Panc1 (cell line): ENCODE data around the gene FOXB2. TPM values are rescaled to one million over a fixed set of nuclear protein-coding genes. Genes with fewer than 3 reads are reported as not detected.

Experiments used
- ATAC-seq: fragments of 200-7000 bp; cut with Tn5 transposase; 2 replicates; pipeline ENCODE4 v1.9.1; 2020; ENCODE audit warnings: mild to moderate bottlenecking, moderate library complexity
- BruUV-seq: library from RNA; stranded (reverse); fragments of 400-500 nt; replicated peaks from 2 replicates; lab custom pipeline; 2021; lab: Mats Ljungman, UMichigan
- CTCF ChIA-PET: fragments of 300-600 bp; sonication (Branson Sonifier 250); formaldehyde crosslinking; loops from one replicate; lab custom pipeline; 2022; ENCODE audit warnings: antibody characterized with exemption; lab: Charles Lee
- POLR2A ChIA-PET: fragments of 300-600 bp; sonication (Branson Sonifier 250); formaldehyde crosslinking; loops from one replicate; lab custom pipeline; 2022; ENCODE audit warnings: antibody characterized with exemption; lab: Charles Lee
- DNase-seq: peaks from one replicate; pipeline ENCODE4 v3.0.0-alpha.2; 2010; ENCODE audit warnings: low read depth, low spot score
- H3K27ac ChIP-seq: 2 replicates; pipeline ENCODE4 v1.5.1; 2011; ENCODE audit warnings: mild to moderate bottlenecking, low read length, inconsistent platforms
- H3K27me3 ChIP-seq: fragments of 200-500 bp; sonication (Bioruptor generic); 2 replicates; pipeline ENCODE4 v1.6.0; 2014; ENCODE audit warnings: low read length, inconsistent platforms; ENCODE audit not compliant: control insufficient read depth, insufficient read depth
- H3K36me3 ChIP-seq: fragments of 200-500 bp; sonication (Bioruptor generic); 2 replicates; pipeline ENCODE4 v1.5.1; 2014; ENCODE audit warnings: inconsistent platforms, mild to moderate bottlenecking, low read length, moderate library complexity; ENCODE audit not compliant: control insufficient read depth, insufficient read depth
- H3K4me1 ChIP-seq: 2 replicates; pipeline ENCODE4 v1.5.1; 2011; ENCODE audit warnings: inconsistent platforms, mild to moderate bottlenecking, low read length, moderate library complexity; ENCODE audit not compliant: control insufficient read depth, insufficient read depth
- H3K4me3 ChIP-seq, 2 experiments: 2 replicates each; pipeline ENCODE4 v1.5.1; 2011 to 2012; ENCODE audit warnings: low read depth in 2 of 2, low read length in 2 of 2, mild to moderate bottlenecking in 2 of 2, inconsistent platforms in 1 of 2, moderate library complexity in 1 of 2
- H3K9me3 ChIP-seq: fragments of 200-500 bp; sonication (Bioruptor generic); 2 replicates; pipeline ENCODE4 v1.5.1; 2014; ENCODE audit warnings: low read depth, mild to moderate bottlenecking, inconsistent platforms, low read length, moderate library complexity; ENCODE audit not compliant: control insufficient read depth, insufficient read depth
- CTCF ChIP-seq: fragments of 450-650 bp; IDR thresholded peaks from 2 replicates; pipeline ENCODE4 v1.5.1; 2017; ENCODE audit warnings: mild to moderate bottlenecking
- POLR2AphosphoS5 ChIP-seq: IDR thresholded peaks from 2 replicates; pipeline ENCODE4 v1.6.1; 2012; ENCODE audit warnings: mild to moderate bottlenecking, low read depth, low read length, moderate library complexity
- REST ChIP-seq, 2 experiments: IDR thresholded peaks; 2 replicates each; pipeline ENCODE4 v1.6.1; 2011 to 2012; ENCODE audit warnings: low read depth in 2 of 2, control low read depth in 1 of 2, low read length in 1 of 2, mild to moderate bottlenecking in 1 of 2, moderate library complexity in 1 of 2; ENCODE audit not compliant: insufficient read depth in 1 of 2
- SIN3A ChIP-seq: IDR thresholded peaks from 2 replicates; pipeline ENCODE4 v1.6.1; 2012; ENCODE audit warnings: low read depth, mild to moderate bottlenecking, low read length, moderate library complexity, borderline replicate concordance; ENCODE audit not compliant: insufficient read depth
- TCF7L2 ChIP-seq: IDR thresholded peaks from 2 replicates; pipeline ENCODE4 v1.6.1; 2011; ENCODE audit warnings: mild to moderate bottlenecking, low read depth, low read length, inconsistent platforms
- in situ Hi-C: cut with HindIII; loops from 2 replicates; pipeline ENCODE4 v1.10.0; 2016; ENCODE audit warnings: low sequenced_read_pairs, low pct_unique_long_range_greater_than_20kb
- intact Hi-C: fragments of 100-400 bp; cut with micrococcal nuclease; formaldehyde crosslinking; loops from one replicate; pipeline ENCODE4 v1.10.0; 2022; ENCODE audit not compliant: unreplicated experiment
- total RNA-seq: library from RNA; stranded (reverse); gene quantifications from one replicate; pipeline ENCODE4 v1.2.1, GENCODE V29; 2021; ENCODE audit not compliant: unreplicated experiment

FOXB2 gene
- total RNA-seq, 1 experiment from 2014 or later, result not detected

GRCh38 chr9:77003366-77003765 lies 16.1 kb upstream of the FOXB2 start:
- H3K36me3 ChIP-seq, result no peaks in the 10 kb centered on the region
- H3K9me3 ChIP-seq, result no peaks in the 10 kb centered on the region
- in situ Hi-C loops (no loop called here), intact Hi-C loops (no loop called here)
- ATAC-seq, result no peak
- no peak for DNase-seq
- ChIA-PET CTCF (interaction anchor here (1.7 kb wide), 1 partner anchor 193 kb away, joined by 5 read pairs; no protein-coding TSS in a partner anchor), POLR2A (no interaction called here)
- no peak overlapping the region for H3K4me3 ChIP-seq
- H3K27me3 ChIP-seq, result no peaks in the 10 kb centered on the region
- TF ChIP-seq TCF7L2 (no peak), POLR2AphosphoS5 (no peak), SIN3A (no peak), CTCF (no peak), REST (IDR thresholded peaks at IDR 0.05; ENCODE audit: insufficient read depth in 1 of 2, low read depth in 2 of 2, low read length in 1 of 2) (no peak)
- no peak overlapping the region for H3K27ac ChIP-seq
- no TSS peak for BruUV-seq
- H3K4me1 ChIP-seq, result no peaks in the 10 kb centered on the region

GRCh38 chr9:77005216-77005615 lies 14.2 kb upstream of the FOXB2 start:
- TF ChIP-seq SIN3A (no peak), POLR2AphosphoS5 (no peak), CTCF (no peak), REST (IDR thresholded peaks at IDR 0.05; ENCODE audit: insufficient read depth in 1 of 2, low read depth in 2 of 2, low read length in 1 of 2) (no peak), TCF7L2 (no peak)
- no peaks in the 10 kb centered on the region for H3K4me1 ChIP-seq
- H3K4me3 ChIP-seq, result no peak overlapping the region
- H3K27ac ChIP-seq, result no peak overlapping the region
- in situ Hi-C loops (no loop called here), intact Hi-C loops (no loop called here)
- no peak for ATAC-seq
- CTCF ChIA-PET, result no interaction called here
- no peaks in the 10 kb centered on the region for H3K36me3 ChIP-seq
- no TSS peak for BruUV-seq
- no peaks in the 10 kb centered on the region for H3K27me3 ChIP-seq
- no peaks in the 10 kb centered on the region for H3K9me3 ChIP-seq
- POLR2A ChIA-PET, result no interaction called here
- DNase-seq, result no peak
